ENCODE measurements around the gene SH3YL1.

GRCh38 chr2:296354-296753 is 32.5 kb upstream of the SH3YL1 start:
- TF ChIP-seq MXI1 (IDR thresholded peaks at IDR 0.05; ENCODE audit: low read depth, low read length) (no peak), MAX (IDR thresholded peaks at IDR 0.05; ENCODE audit: low read depth) (no peak), CTCF (IDR thresholded peaks at IDR 0.05) (no peak), POLR2AphosphoS5 (IDR thresholded peaks at IDR 0.05; ENCODE audit: low read depth, low read length) (no peak), RAD21 (IDR thresholded peaks at IDR 0.05; ENCODE audit: low read length) (no peak), SMC3 (IDR thresholded peaks at IDR 0.05; ENCODE audit: low read depth, low read length) (no peak), USF2 (IDR thresholded peaks at IDR 0.05; ENCODE audit: borderline replicate concordance, low read depth, low read length) (no peak), JUND (IDR thresholded peaks at IDR 0.05) (no peak), GABPA (IDR thresholded peaks at IDR 0.05; ENCODE audit: low read depth) (no peak), EP300 (IDR thresholded peaks at IDR 0.05; ENCODE audit: borderline replicate concordance in 1 of 2, low read depth in 1 of 2, low read length in 1 of 2) (no peak)

Data from SK-N-SH (cell line).